RPMI8226 (cell line): ENCODE measurements around the gene PDZD4.

Source experiments
- DNase-seq: peaks from one replicate; pipeline ENCODE4 v3.0.0-alpha.2; 2015

Gene PDZD4

GRCh38 chrX:153867671-153868070, 37.3 kb upstream of the PDZD4 start:
- no peak for DNase-seq

- DNase-seq: no peak
Observed at GRCh38 chrX:153867139-153867538, 36.8 kb upstream of the PDZD4 start.

- no peak for DNase-seq
Observed at GRCh38 chrX:153866302-153867019, 36.1 kb upstream of the PDZD4 start.

- no peak for DNase-seq
Observed at GRCh38 chrX:153865685-153866084, 35.3 kb upstream of the PDZD4 start.

GRCh38 chrX:153865321-153865580, 34.9 kb upstream of the PDZD4 start:
- DNase-seq: no peak

- DNase-seq: no peak
Observed at GRCh38 chrX:153864561-153865320, 34.4 kb upstream of the PDZD4 start.

GRCh38 chrX:153864101-153864500, 33.8 kb upstream of the PDZD4 start:
- no peak for DNase-seq

GRCh38 chrX:153863251-153863991, 33.1 kb upstream of the PDZD4 start:
- DNase-seq: no peak

GRCh38 chrX:153862369-153863250, 32.3 kb upstream of the PDZD4 start:
- DNase-seq: no peak

- no peak for DNase-seq
Observed at GRCh38 chrX:153861733-153862310, 31.5 kb upstream of the PDZD4 start.

GRCh38 chrX:153861151-153861550, 30.8 kb upstream of the PDZD4 start:
- DNase-seq: peak; percentile 22

GRCh38 chrX:153857348-153857903, 27.1 kb upstream of the PDZD4 start:
- no peak for DNase-seq

- DNase-seq: no peak
Observed at GRCh38 chrX:153854702-153855101, 24.4 kb upstream of the PDZD4 start.

GRCh38 chrX:153853902-153854267, 23.5 kb upstream of the PDZD4 start:
- no peak for DNase-seq

- DNase-seq: no peak
Observed at GRCh38 chrX:153853180-153853901, 23.0 kb upstream of the PDZD4 start.

- DNase-seq: no peak
Observed at GRCh38 chrX:153851981-153852380, 21.6 kb upstream of the PDZD4 start.

- no peak for DNase-seq
Observed at GRCh38 chrX:153848325-153848724, 18.0 kb upstream of the PDZD4 start.

- DNase-seq: no peak
Observed at GRCh38 chrX:153845842-153846241, 15.5 kb upstream of the PDZD4 start.

- no peak for DNase-seq
Observed at GRCh38 chrX:153845195-153845594, 14.9 kb upstream of the PDZD4 start.

- no peak for DNase-seq
Observed at GRCh38 chrX:153844509-153845082, 14.3 kb upstream of the PDZD4 start.

GRCh38 chrX:153836921-153837320, 6.6 kb upstream of the PDZD4 start:
- no peak for DNase-seq
